PFSK-1 (cell line): Measurements from ENCODE around the gene CHST10.

Experiments
- FOXP2 ChIP-seq: optimal IDR thresholded peaks from 2 replicates; pipeline ENCODE3; 2011; ENCODE audit warnings: borderline replicate concordance, control low read depth, inconsistent platforms; ENCODE audit not compliant: insufficient read depth; ENCODE audit errors: extremely low read length, extremely low read depth
- POLR2AphosphoS5 ChIP-seq: IDR thresholded peaks from 2 replicates; pipeline ENCODE4 v1.6.1; 2012; ENCODE audit warnings: low read depth, mild to moderate bottlenecking, control low read depth, low read length, moderate library complexity
- SIN3A ChIP-seq: IDR thresholded peaks from 2 replicates; pipeline ENCODE4 v1.6.1; 2012; ENCODE audit warnings: mild to moderate bottlenecking, low read length, moderate library complexity, borderline replicate concordance; ENCODE audit not compliant: insufficient read depth
- TAF1 ChIP-seq: IDR thresholded peaks from 2 replicates; pipeline ENCODE4 v1.6.1; 2012; ENCODE audit warnings: low read length, control low read depth, borderline replicate concordance; ENCODE audit not compliant: insufficient read depth
- TF ChIP-seq, protein P1 (sequence below), 2 experiments: IDR thresholded peaks; 2 replicates each; pipeline versions ENCODE4 v1.6.1 to v1.8.0; 2011 to 2012; ENCODE audit warnings: low read depth in 2 of 2, low read length in 2 of 2, control low read depth in 1 of 2, inconsistent platforms in 1 of 2, mild to moderate bottlenecking in 1 of 2, moderate library complexity in 1 of 2; ENCODE audit not compliant: insufficient read depth in 1 of 2

CHST10 gene

GRCh38 chr2:100418406-100418962 lies 1.0 kb upstream of the CHST10 start:
- TF ChIP-seq SIN3A (no peak), POLR2AphosphoS5 (no peak), TAF1 (no peak), FOXP2 (no peak)
- TF ChIP-seq, protein P1, sequence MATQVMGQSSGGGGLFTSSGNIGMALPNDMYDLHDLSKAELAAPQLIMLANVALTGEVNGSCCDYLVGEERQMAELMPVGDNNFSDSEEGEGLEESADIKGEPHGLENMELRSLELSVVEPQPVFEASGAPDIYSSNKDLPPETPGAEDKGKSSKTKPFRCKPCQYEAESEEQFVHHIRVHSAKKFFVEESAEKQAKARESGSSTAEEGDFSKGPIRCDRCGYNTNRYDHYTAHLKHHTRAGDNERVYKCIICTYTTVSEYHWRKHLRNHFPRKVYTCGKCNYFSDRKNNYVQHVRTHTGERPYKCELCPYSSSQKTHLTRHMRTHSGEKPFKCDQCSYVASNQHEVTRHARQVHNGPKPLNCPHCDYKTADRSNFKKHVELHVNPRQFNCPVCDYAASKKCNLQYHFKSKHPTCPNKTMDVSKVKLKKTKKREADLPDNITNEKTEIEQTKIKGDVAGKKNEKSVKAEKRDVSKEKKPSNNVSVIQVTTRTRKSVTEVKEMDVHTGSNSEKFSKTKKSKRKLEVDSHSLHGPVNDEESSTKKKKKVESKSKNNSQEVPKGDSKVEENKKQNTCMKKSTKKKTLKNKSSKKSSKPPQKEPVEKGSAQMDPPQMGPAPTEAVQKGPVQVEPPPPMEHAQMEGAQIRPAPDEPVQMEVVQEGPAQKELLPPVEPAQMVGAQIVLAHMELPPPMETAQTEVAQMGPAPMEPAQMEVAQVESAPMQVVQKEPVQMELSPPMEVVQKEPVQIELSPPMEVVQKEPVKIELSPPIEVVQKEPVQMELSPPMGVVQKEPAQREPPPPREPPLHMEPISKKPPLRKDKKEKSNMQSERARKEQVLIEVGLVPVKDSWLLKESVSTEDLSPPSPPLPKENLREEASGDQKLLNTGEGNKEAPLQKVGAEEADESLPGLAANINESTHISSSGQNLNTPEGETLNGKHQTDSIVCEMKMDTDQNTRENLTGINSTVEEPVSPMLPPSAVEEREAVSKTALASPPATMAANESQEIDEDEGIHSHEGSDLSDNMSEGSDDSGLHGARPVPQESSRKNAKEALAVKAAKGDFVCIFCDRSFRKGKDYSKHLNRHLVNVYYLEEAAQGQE (IDR thresholded peaks at IDR 0.05; ENCODE audit: insufficient read depth in 1 of 2, low read depth in 2 of 2, low read length in 2 of 2), result no peak

DNA sequence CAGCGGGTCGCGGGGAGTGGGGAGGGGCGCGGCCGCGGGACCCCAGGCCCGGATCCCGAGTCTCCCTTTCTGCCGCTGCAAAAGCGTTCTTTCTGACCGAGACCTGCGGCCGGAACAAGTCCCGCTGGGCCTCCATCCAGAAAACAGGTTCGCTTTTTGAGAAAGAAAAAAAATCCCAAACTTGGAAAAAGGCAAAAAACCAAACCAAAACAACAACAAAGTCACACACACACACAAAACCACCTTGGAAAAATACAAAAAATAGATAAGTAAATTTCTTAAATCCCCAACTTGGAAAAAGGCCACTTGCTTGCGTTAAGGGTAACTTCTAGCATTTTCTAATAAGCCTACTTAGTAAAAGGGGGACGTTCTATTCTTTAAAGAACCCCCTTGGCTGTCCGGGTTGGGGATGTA lies 250 bp upstream of the CHST10 start:
- no peak for TF ChIP-seq POLR2AphosphoS5
- TF ChIP-seq, protein P1 (IDR thresholded peaks at IDR 0.05; ENCODE audit: insufficient read depth in 1 of 2, low read depth in 2 of 2, low read length in 2 of 2), result no peak; a peak in 1 of 4 replicates
- no peak for TF ChIP-seq TAF1
- no peak for TF ChIP-seq SIN3A
- no peak for TF ChIP-seq FOXP2

GRCh38 chr2:100416397-100416934 lies 1.0 kb downstream of the CHST10 start:
- TF ChIP-seq POLR2AphosphoS5, result no peak
- TF ChIP-seq SIN3A, result no peak
- TF ChIP-seq, protein P1 (IDR thresholded peaks at IDR 0.05; ENCODE audit: insufficient read depth in 1 of 2, low read depth in 2 of 2, low read length in 2 of 2), result no peak
- no peak for TF ChIP-seq TAF1
- TF ChIP-seq FOXP2, result no peak

DNA sequence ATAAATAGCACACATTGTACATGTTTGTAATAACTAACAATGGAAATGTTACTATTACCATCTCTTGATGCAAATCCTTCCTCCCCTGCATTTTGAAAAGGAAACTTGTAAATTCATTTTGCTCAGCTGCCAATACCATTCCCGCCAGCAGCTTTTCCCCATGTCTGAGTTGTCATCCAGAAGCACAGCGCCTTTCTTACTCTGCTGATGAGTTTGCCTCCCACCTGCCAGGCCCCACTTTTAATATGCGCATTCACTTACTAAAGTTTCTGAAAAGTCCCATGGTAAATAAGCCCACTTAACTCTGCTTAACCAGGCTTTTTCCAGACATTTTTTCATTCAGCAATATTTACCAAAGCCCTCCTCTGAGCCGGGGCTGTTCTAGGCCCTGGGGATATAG lies 3.9 kb downstream of the CHST10 start:
- TF ChIP-seq POLR2AphosphoS5, result no peak
- TF ChIP-seq TAF1, result no peak
- no peak for TF ChIP-seq FOXP2
- TF ChIP-seq, protein P1 (IDR thresholded peaks at IDR 0.05; ENCODE audit: insufficient read depth in 1 of 2, low read depth in 2 of 2, low read length in 2 of 2), result no peak
- no peak for TF ChIP-seq SIN3A

GRCh38 chr2:100412881-100413321 lies 4.6 kb downstream of the CHST10 start:
- TF ChIP-seq FOXP2 (no peak), TAF1 (no peak), SIN3A (no peak), POLR2AphosphoS5 (no peak)
- TF ChIP-seq, protein P1 (IDR thresholded peaks at IDR 0.05; ENCODE audit: insufficient read depth in 1 of 2, low read depth in 2 of 2, low read length in 2 of 2), result no peak
